ENCODE results near the gene DIO1. TPM values are rescaled to one million over a fixed set of nuclear protein-coding genes. Genes with fewer than 3 reads are reported as not detected.

The DIO1 gene
- total RNA-seq (2021; ENCODE audit: unreplicated experiment) (0.28 TPM), Bru-seq, nascent RNA (percentile 10 among the genes with signal in this experiment), BruChase-seq, experiment 1, labeled RNA remaining after a 2-hour chase (percentile 9 among the genes with signal in this experiment), BruChase-seq, experiment 2, labeled RNA remaining after a 6-hour chase (percentile 6 among the genes with signal in this experiment)
- polyA plus RNA-seq (2012; ENCODE audit: insufficient read length): not detected
- long read RNA-seq: 0 reads

DNA sequence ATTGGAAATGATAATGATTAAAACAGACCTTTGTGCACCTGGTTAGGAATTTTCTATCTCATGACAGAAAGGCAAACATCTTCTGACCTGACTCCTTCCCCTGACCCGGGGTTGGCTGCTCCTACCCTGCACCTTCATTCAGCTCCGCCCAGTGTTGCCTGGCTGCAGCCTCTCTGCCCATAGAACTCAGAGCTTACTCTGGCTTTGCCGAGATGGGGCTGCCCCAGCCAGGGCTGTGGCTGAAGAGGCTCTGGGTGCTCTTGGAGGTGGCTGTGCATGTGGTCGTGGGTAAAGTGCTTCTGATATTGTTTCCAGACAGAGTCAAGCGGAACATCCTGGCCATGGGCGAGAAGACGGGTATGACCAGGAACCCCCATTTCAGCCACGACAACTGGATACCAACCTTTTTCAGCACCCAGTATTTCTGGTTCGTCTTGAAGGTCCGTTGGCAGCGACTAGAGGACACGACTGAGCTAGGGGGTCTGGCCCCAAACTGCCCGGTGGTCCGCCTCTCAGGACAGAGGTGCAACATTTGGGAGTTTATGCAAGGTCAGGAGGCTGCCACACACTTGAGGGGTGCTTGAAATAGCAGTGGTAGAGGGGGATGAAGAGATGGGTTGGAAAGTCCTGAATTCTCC lies at the start of gene DIO1:
Gene DIO1 (plus strand): TSS at position 189 of the 638 bp plus-strand sequence. CDS start 24 bp downstream, at position 213.
- H3K36me3 ChIP-seq (ENCODE audit: control insufficient read depth, insufficient read depth, low read length): peaks cover 4% of the 10 kb centered on the region; the same call in 1 of the 2 replicates
- ChIA-PET CTCF (no interaction called here), POLR2A (no interaction called here)
- TF ChIP-seq, protein P1, sequence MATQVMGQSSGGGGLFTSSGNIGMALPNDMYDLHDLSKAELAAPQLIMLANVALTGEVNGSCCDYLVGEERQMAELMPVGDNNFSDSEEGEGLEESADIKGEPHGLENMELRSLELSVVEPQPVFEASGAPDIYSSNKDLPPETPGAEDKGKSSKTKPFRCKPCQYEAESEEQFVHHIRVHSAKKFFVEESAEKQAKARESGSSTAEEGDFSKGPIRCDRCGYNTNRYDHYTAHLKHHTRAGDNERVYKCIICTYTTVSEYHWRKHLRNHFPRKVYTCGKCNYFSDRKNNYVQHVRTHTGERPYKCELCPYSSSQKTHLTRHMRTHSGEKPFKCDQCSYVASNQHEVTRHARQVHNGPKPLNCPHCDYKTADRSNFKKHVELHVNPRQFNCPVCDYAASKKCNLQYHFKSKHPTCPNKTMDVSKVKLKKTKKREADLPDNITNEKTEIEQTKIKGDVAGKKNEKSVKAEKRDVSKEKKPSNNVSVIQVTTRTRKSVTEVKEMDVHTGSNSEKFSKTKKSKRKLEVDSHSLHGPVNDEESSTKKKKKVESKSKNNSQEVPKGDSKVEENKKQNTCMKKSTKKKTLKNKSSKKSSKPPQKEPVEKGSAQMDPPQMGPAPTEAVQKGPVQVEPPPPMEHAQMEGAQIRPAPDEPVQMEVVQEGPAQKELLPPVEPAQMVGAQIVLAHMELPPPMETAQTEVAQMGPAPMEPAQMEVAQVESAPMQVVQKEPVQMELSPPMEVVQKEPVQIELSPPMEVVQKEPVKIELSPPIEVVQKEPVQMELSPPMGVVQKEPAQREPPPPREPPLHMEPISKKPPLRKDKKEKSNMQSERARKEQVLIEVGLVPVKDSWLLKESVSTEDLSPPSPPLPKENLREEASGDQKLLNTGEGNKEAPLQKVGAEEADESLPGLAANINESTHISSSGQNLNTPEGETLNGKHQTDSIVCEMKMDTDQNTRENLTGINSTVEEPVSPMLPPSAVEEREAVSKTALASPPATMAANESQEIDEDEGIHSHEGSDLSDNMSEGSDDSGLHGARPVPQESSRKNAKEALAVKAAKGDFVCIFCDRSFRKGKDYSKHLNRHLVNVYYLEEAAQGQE (IDR thresholded peaks at IDR 0.05; ENCODE audit: insufficient read depth in 1 of 2, low read depth in 2 of 2, low read length in 1 of 2): no peak
- TF ChIP-seq SIN3A (IDR thresholded peaks at IDR 0.05; ENCODE audit: borderline replicate concordance, insufficient read depth, low read depth, low read length): no peak
- TF ChIP-seq, protein P2, sequence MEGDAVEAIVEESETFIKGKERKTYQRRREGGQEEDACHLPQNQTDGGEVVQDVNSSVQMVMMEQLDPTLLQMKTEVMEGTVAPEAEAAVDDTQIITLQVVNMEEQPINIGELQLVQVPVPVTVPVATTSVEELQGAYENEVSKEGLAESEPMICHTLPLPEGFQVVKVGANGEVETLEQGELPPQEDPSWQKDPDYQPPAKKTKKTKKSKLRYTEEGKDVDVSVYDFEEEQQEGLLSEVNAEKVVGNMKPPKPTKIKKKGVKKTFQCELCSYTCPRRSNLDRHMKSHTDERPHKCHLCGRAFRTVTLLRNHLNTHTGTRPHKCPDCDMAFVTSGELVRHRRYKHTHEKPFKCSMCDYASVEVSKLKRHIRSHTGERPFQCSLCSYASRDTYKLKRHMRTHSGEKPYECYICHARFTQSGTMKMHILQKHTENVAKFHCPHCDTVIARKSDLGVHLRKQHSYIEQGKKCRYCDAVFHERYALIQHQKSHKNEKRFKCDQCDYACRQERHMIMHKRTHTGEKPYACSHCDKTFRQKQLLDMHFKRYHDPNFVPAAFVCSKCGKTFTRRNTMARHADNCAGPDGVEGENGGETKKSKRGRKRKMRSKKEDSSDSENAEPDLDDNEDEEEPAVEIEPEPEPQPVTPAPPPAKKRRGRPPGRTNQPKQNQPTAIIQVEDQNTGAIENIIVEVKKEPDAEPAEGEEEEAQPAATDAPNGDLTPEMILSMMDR (IDR thresholded peaks at IDR 0.05): no peak
- no peak for TF ChIP-seq POLR2AphosphoS5 (IDR thresholded peaks at IDR 0.05; ENCODE audit: low read depth, low read length)
- TF ChIP-seq TCF7L2 (IDR thresholded peaks at IDR 0.05; ENCODE audit: low read depth, low read length): no peak
- peaks cover 8% of the 10 kb centered on the region for H3K4me1 ChIP-seq (ENCODE audit: control insufficient read depth, insufficient read depth, low read length)
- no TSS peak for BruUV-seq (replicated peaks)
- H3K9me3 ChIP-seq (ENCODE audit: control insufficient read depth, insufficient read depth, low read depth, low read length): no peaks in the 10 kb centered on the region
- intact Hi-C loops (cut with micrococcal nuclease; ENCODE audit: unreplicated experiment) (no loop called here), in situ Hi-C loops (cut with HindIII; ENCODE audit: low pct_unique_long_range_greater_than_20kb, low sequenced_read_pairs) (no loop called here)
- no peak for ATAC-seq
- no peak within 1 kb of the TSS for H3K4me3 ChIP-seq (ENCODE audit: low read depth in 2 of 2, low read length in 2 of 2)
- no peak for DNase-seq (ENCODE audit: low read depth, low spot score)
- H3K27ac ChIP-seq (ENCODE audit: low read length): no peak within 1 kb of the TSS
- H3K27me3 ChIP-seq (ENCODE audit: control insufficient read depth, insufficient read depth, low read length): no peaks in the 10 kb centered on the region

DNA sequence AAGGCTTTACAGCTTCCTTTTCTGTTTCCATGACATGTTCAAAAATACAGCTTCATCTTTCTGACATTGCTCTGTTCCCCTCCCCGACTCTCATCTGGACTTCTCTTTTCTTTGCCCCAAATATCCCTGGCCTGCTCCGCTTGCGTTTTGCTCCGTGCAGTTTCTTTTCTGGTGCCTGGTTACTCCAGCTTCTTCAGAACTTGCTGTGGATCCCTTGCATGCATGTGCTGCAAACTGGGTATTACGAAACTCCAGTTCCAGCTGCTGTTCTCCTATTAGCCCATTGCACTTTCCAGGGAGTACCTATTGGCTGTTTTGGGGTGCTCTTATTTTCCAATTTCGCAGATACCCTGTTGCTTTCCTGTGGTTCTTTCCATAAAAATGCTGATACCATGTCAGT lies 46.0 kb upstream of the DIO1 start:
- no TSS peak for BruUV-seq (replicated peaks)

More for the DNA sequence above, 46.0 kb upstream of the DIO1 start:
- no peaks in the 10 kb centered on the region for H3K9me3 ChIP-seq (ENCODE audit: control insufficient read depth, insufficient read depth, low read depth, low read length)
- TF ChIP-seq, protein P1 (IDR thresholded peaks at IDR 0.05; ENCODE audit: insufficient read depth in 1 of 2, low read depth in 2 of 2, low read length in 1 of 2): no peak
- TF ChIP-seq TCF7L2 (IDR thresholded peaks at IDR 0.05; ENCODE audit: low read depth, low read length): no peak
- no peak for TF ChIP-seq SIN3A (IDR thresholded peaks at IDR 0.05; ENCODE audit: borderline replicate concordance, insufficient read depth, low read depth, low read length)
- TF ChIP-seq, protein P2 (IDR thresholded peaks at IDR 0.05): no peak
- no peak for TF ChIP-seq POLR2AphosphoS5 (IDR thresholded peaks at IDR 0.05; ENCODE audit: low read depth, low read length)
- H3K4me1 ChIP-seq (ENCODE audit: control insufficient read depth, insufficient read depth, low read length): no peaks in the 10 kb centered on the region
- ChIA-PET CTCF (interaction anchor here (1.9 kb wide), 1 partner anchor 13 kb away, joined by 6 read pairs; no protein-coding TSS in a partner anchor), POLR2A (interaction anchor here (0.6 kb wide), 1 partner anchor 8 kb away, joined by 9 read pairs; no protein-coding TSS in a partner anchor)
- no peak overlapping the region for H3K27ac ChIP-seq (ENCODE audit: low read length)
- no peaks in the 10 kb centered on the region for H3K36me3 ChIP-seq (ENCODE audit: control insufficient read depth, insufficient read depth, low read length)
- no peak for DNase-seq (ENCODE audit: low read depth, low spot score)
- H3K4me3 ChIP-seq (ENCODE audit: low read depth in 2 of 2, low read length in 2 of 2): no peak overlapping the region
- ATAC-seq: no peak
- intact Hi-C loops (cut with micrococcal nuclease; ENCODE audit: unreplicated experiment) (no loop called here), in situ Hi-C loops (cut with HindIII; ENCODE audit: low pct_unique_long_range_greater_than_20kb, low sequenced_read_pairs) (no loop called here)
- H3K27me3 ChIP-seq (ENCODE audit: control insufficient read depth, insufficient read depth, low read length): peaks cover 2% of the 10 kb centered on the region; the same call in 1 of the 2 replicates

All from Panc1 (cell line).